ENCODE results near the gene TRAF2. TPM values are rescaled to one million over a fixed set of nuclear protein-coding genes. Genes with fewer than 3 reads are reported as not detected.

TRAF2 gene
- total RNA-seq, 6 experiments from 2014 or later = 5.8 to 8.8 (median 7.1) TPM

- no peaks in the 10 kb centered on the region for H3K9me3 ChIP-seq
- ATAC-seq = no peak
These were observed 60.9 kb downstream of the TRAF2 start for GRCh38 chr9:136947028-136947891.

GRCh38 chr9:136947955-136948510 lies 61.7 kb downstream of the TRAF2 start:
- H3K4me3 ChIP-seq = peak overlapping the region; percentile 58 to 94 (median 75)
- peak in 1 of 4 donors; percentile 4 for ATAC-seq
- 14% methylated on average over 8 of the region's 15 CpGs for WGBS (ENCODE audit: insufficient coverage, low coverage, low lambda C conversion rate, missing lambda C conversion rate)
- no peaks in the 10 kb centered on the region for H3K9me3 ChIP-seq
- peak; percentile 68 to 76 (median 71) for DNase-seq
- no peaks in the 10 kb centered on the region for H3K27me3 ChIP-seq
- TF ChIP-seq, protein P1, sequence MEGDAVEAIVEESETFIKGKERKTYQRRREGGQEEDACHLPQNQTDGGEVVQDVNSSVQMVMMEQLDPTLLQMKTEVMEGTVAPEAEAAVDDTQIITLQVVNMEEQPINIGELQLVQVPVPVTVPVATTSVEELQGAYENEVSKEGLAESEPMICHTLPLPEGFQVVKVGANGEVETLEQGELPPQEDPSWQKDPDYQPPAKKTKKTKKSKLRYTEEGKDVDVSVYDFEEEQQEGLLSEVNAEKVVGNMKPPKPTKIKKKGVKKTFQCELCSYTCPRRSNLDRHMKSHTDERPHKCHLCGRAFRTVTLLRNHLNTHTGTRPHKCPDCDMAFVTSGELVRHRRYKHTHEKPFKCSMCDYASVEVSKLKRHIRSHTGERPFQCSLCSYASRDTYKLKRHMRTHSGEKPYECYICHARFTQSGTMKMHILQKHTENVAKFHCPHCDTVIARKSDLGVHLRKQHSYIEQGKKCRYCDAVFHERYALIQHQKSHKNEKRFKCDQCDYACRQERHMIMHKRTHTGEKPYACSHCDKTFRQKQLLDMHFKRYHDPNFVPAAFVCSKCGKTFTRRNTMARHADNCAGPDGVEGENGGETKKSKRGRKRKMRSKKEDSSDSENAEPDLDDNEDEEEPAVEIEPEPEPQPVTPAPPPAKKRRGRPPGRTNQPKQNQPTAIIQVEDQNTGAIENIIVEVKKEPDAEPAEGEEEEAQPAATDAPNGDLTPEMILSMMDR (IDR thresholded peaks at IDR 0.05) = peak; percentile 39 to 51 (median 46)
- TF ChIP-seq POLR2A (IDR thresholded peaks at IDR 0.05) = peak; percentile 16
- H3K27ac ChIP-seq = peak overlapping the region; percentile 86 to 98 (median 89)
- no peaks in the 10 kb centered on the region for H3K36me3 ChIP-seq
- peaks cover 0 to 26% (median 12%) of the 10 kb centered on the region in 4 donors for H3K4me1 ChIP-seq
- intact Hi-C loops (cut with DNase I) = loop anchor here in 1 of 2 donors (10.0 kb wide), 2 partner anchors 63 to 87 kb away; partner anchors contain the start of genes FUT7 and TRAF2

More at GRCh38 chr9:136947028-136947891, 60.9 kb downstream of the TRAF2 start:
- peak; percentile 49 to 79 (median 63) for DNase-seq
- Histone ChIP-seq H3K27me3 (no peaks in the 10 kb centered on the region), H3K27ac (peak overlapping the region; percentile 86 to 98 (median 89)), H3K36me3 (peaks cover 3 to 4% (median 4%) of the 10 kb centered on the region in 4 donors), H3K4me3 (peak overlapping the region; percentile 58 to 94 (median 75)), H3K4me1 (peaks cover 0 to 31% (median 15%) of the 10 kb centered on the region in 4 donors)
- intact Hi-C loops (cut with DNase I) = loop anchor here in 1 of 2 donors (10.0 kb wide), 2 partner anchors 62 to 88 kb away; partner anchors contain the start of genes FUT7 and TRAF2
- WGBS (ENCODE audit: insufficient coverage, low coverage, low lambda C conversion rate, missing lambda C conversion rate) = 26% methylated on average over 4 of the region's 26 CpGs
- TF ChIP-seq, protein P1 (IDR thresholded peaks at IDR 0.05) = no peak
- TF ChIP-seq POLR2A (IDR thresholded peaks at IDR 0.05) = peak; percentile 20

GRCh38 chr9:136949239-136949816 lies 63.0 kb downstream of the TRAF2 start:
- DNase-seq (peak in 1 of 3 donors; percentile 75), ATAC-seq (peak; percentile 3 to 19 (median 13))
- no peaks in the 10 kb centered on the region for H3K27me3 ChIP-seq
- H3K27ac ChIP-seq = peak overlapping the region; percentile 86 to 98 (median 89)
- 2% methylated on average over 15 of the region's 22 CpGs for WGBS (ENCODE audit: insufficient coverage, low coverage, low lambda C conversion rate, missing lambda C conversion rate)
- no peaks in the 10 kb centered on the region for H3K9me3 ChIP-seq
- no peaks in the 10 kb centered on the region for H3K36me3 ChIP-seq
- peak overlapping the region; percentile 75 to 94 (median 78) for H3K4me3 ChIP-seq
- TF ChIP-seq, protein P1 (IDR thresholded peaks at IDR 0.05) = no peak
- TF ChIP-seq POLR2A (IDR thresholded peaks at IDR 0.05) = no peak
- intact Hi-C loops (cut with DNase I) = loop anchor here in 1 of 2 donors (10.0 kb wide), 2 partner anchors 65 to 85 kb away; partner anchors contain the start of genes FUT7 and TRAF2
- H3K4me1 ChIP-seq = peaks cover 0 to 22% (median 10%) of the 10 kb centered on the region in 4 donors

Measured in right lobe of liver (tissue), 6 donors.